SKM-1 treated with dmso at 0.1 percent for 144 hours (cell line): Measurements from ENCODE around the gene SLC19A1.
A peak's percentile ranks its signal among the peaks of the same experiment; 100 is the strongest.

ENCODE experiments used
- DNase-seq: peaks from one replicate; lab custom pipeline; 2025; ENCODE audit not compliant: unreplicated experiment; lab: John Stamatoyannopoulos, UW

The SLC19A1 gene

DNA sequence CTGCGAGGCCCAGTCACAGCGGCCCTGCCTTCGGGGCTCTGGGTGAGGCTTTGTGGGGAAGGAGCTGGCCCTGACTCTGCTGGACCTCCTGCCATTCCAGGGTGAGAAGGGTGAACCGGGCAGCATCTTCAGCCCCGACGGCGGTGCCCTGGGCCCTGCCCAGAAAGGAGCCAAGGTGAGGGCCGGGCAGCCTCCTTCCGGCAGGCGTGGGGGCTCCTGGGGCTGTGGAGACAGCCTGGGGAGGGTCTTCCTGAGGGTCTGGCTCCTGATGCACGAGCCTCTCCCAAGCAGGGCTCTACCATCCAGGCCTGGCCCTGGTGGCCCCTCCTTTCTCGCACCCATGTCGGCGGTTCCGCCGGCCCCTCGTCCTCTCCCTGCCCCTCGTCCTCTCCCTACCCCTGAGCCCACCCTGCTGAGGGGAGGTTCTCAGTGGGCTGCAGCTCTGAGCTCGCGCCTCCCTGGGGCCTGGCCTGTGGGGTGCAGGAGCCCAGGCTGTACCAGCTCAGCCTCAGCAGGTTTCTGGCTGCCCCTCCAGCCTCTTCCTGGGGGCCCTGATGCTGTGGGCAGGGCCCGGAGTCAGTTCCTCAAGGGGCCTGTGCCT lies 48.7 kb downstream of the SLC19A1 start:
- DNase-seq = no peak

GRCh38 chr21:45492765-45493164 lies 49.5 kb downstream of the SLC19A1 start:
- no peak for DNase-seq

DNA sequence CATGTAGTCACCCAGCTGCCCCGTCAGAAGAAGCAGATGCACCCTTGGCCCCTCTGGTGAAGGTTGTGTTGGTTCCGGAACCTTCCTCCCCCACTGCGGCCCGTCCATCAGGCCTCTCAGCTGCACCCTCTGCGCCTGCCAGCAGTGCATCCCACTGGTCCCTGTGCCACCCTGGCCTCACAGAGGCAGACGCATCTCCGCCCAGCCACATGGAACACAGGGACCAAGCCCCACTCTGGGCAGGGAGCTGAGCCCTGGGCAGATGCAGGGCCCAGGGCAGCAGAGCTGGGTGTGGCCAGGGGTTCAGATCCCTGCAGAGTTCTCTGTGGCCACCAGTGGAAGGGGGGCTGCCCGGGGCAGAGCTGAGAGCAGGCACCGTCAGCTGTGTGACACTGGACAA lies 50.6 kb downstream of the SLC19A1 start:
- DNase-seq = no peak

GRCh38 chr21:45491056-45491455 lies 51.2 kb downstream of the SLC19A1 start:
- DNase-seq = no peak

GRCh38 chr21:45490049-45490731 lies 52.0 kb downstream of the SLC19A1 start:
- no peak for DNase-seq

DNA sequence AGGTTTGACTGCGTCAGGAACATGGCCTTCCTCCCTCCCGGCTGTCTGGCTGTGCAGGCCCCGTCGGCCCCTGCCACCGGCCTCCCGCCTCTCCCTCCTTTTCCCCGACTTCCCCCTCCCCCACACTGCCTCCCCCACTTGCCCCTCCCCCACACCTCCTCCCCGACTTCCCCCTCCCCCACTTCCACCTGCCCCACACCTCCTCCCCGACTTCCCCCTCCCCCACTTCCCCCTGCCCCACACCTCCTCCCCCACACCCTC lies 52.6 kb downstream of the SLC19A1 start:
- DNase-seq = no peak

GRCh38 chr21:45488931-45489721 lies 53.1 kb downstream of the SLC19A1 start:
- DNase-seq = no peak

DNA sequence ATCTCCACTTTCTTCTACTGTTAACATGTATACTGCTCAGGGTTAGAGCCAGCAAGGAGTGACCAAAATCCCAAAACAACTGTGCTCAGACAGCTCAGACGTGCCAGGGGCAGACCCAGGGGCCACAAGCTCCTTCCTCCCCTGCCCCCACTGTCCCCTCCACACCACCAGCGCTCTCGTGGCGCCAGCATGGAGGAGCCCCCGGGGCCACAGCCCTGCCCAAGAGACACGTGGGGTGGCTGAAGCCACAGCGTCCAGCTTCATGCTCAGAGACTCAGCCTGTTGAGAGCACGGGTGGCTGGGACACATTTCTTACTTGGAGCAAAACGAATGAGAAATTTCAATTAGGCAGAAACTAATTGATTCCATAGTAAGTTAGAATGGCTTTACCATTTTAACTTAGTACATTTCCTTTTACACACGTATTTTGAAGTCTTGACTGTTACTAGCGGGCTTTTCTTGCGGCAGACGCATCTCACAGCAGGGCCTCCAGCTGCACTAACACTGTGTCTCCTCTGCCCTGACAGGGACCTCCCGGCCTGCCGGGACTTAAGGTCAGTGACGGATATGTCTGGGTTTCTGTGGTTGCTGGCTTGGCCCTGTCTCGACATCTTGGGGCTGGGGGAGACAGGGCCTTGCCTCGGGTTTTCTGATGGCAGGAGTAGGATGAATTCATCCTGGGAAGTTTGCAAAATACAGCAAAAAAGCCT lies 54.2 kb downstream of the SLC19A1 start:
- no peak for DNase-seq

DNA sequence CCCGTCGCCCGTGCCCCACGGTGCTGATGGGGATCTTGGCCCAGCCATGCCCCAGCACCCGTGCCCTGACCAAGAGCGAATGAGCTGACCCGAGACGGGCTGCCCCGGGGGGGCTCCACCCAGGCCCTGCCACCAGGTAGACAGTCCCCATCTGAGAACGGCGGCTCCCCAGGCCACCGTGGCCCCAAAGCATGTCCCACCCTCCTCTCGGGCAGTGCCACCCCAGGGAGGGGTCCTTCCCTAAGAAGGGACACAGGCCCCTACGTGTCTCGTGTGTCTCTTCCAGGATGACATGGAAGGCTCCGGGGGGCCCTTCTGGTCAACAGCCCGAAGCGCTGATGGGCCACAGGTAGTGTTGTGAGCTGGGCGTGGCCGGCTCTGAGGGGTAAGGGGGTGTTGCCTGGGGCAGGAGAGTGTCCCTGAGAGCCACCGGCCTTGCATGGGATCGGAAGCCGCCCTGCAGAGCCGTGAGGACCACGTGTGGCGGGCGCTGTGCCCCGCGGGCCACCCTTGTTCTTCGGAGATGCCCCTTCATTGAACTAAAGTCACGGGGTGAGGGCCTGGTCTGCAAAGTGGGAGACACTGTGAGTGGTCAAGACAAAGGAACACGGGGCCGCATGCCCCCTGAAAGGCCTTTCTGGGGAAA lies 55.0 kb downstream of the SLC19A1 start:
- DNase-seq = no peak

DNA sequence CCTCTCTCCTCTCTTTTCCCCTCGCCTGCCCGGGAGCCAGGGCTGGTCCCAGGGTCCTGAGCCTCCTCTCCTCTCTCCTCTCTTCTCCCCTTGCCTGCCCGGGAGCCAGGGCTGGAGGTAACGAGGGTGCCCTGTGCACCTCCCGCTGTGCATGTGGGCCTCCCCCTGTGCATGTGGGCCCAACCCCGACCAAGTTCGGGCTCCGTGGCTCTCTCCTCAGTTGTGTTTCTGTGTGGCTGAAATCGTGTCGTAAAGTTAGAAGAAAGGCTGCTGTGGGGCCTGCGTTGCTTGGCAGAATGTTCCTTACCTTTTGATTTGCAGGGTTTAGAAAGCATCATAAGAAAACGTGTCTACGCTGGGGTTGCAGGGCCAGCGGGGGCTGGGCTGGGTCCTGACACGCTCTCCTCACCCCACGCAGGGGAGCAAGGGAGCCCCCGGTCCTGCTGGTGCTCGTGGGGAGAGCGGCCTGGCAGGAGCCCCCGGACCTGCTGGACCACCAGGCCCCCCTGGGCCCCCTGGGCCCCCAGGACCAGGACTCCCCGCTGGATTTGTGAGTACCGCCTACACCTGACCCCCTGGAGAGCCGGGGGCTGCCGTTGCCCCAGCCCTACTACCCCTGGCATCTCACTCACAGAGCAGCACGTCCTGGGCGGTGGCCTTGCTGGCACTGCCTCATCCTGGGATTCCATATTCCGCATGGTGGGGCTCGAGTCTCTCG lies 55.6 kb downstream of the SLC19A1 start:
- no peak for DNase-seq

- no peak for DNase-seq
Measured at GRCh38 chr21:45485686-45486442, 56.4 kb downstream of the SLC19A1 start.

DNA sequence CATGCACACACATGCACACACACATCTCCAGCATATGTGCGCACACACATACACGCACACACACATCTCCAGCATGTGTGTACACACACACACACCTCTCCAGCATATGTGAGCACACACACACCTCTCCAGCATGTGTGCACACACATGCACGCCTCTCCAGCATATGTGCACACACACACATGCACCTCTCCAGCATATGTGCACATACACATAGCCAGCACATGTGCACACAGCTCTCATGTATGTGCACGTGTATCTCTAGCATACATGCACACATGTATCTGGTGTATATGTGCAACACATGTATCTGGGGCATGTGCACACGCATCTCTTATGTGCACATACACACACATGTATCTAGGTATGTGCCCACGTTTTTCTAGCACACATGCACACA lies 57.9 kb downstream of the SLC19A1 start:
- no peak for DNase-seq

DNA sequence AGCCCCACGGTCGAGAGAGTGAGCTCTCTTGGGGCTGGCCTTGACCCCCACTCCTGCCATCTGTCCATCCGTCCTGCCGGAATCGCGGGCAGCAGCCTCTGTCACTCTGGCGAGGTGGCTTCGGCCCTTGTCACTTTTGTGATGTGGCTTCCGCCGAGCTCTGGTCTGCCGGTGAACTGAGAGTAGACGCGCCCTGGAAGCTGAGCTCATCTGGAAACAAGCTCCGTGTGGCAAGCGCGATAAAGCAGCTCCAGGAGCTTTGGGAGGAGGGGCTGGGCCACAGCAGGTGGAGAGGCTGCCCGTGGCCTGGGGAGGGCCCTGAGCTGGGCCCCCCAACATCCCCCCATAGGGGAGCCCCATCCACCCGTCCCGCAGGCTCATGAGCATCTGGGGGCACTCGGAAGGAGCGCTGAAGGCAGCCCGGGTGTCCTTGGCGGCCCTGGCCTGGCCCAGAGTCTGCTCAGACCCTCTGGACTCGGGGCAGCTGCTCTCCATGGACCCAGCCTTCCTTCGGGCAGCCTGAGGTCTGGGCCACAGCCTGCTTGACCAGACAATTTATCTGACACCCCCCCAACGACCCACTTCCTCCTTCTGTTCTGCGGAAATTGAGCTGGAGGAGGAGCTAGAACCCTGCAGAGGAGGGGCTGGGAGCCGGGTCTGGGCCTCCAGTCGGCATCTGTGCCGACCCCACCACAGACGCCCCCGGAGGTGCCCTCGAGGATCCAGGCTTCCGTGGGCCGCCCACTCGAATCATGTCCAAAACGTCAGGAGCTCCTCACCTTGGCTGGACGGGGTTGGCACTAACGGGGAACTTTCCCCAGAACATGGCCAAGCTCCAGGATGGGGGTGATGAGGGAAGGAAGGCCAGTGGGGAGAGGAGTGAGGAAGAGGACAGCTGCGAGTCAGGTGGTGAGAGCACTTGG lies 59.1 kb downstream of the SLC19A1 start:
- peak; percentile 37 for DNase-seq

GRCh38 chr21:45481977-45482898 lies 60.0 kb downstream of the SLC19A1 start:
- DNase-seq = no peak

DNA sequence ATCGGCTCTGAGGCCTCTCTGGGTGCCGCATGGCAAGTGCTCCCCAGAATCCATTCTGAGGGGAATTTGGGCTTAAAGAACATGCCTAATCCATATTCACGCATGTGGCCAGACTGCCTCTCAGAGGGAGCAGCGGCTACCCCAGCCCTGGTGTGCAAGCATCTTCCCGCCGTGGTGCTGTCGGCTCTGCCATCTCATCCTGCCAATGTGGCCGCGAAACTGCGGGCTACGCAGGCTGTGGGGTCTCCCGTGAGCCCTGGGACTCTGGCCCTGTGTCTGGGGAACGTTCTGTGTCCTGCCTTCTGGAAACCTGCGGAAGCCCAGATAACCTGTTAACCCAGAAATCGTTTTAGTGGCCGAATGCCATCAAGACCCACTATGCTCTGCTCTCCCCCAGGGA lies 60.7 kb downstream of the SLC19A1 start:
- no peak for DNase-seq

DNA sequence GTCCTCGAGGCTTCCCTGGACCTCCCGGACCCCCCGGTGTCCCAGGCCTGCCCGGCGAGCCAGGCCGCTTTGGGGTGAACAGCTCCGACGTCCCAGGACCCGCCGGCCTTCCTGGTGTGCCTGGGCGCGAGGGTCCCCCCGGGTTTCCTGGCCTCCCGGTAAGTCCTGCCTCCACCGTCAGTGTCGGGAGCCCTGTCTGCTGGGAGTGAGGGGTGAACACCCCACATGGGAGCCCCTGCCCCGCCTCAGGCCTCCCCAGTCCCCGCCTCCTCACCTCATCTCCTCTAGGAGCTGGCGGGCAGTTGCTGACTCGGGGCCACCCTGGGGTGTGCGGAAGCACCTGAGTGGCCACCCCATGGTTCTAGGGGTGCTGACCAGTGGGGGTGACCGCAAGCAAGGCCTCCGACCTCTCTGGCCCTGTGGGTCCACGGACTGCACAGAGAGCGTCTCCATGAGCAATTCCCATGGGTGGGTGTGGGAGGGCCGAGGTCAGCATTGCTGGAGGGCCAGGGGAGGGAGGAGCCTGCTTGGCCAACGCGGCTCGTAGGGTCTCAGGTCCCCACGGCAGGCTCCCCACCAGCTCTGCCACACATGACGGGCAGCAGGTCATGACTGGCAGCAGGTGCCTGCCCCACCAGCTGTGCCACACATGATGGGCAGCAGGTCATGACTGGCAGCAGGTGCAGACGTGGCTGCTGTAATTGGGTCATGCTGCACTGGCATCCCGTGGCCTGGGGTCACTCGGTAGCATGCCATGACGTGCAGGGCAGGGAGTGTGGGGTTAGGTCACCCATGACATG lies 61.3 kb downstream of the SLC19A1 start:
- DNase-seq = no peak
